ENCODE data around the gene CNOT11.

- TF ChIP-seq CTCF (conservative IDR thresholded peaks at IDR 0.05; ENCODE audit: low read depth, low read length) (no peak), POLR2A (IDR thresholded peaks at IDR 0.05; ENCODE audit: low read depth, low read length) (peak; percentile 78; the same call in 1 of the 2 replicates), RAD21 (IDR thresholded peaks at IDR 0.05; ENCODE audit: low read length) (no peak), SMC3 (IDR thresholded peaks at IDR 0.05; ENCODE audit: low read depth, low read length) (no peak), RCOR1 (IDR thresholded peaks at IDR 0.05; ENCODE audit: insufficient replicate concordance, low read length) (peak; percentile 6)
These were observed at the start of gene CNOT11 for GRCh38 chr2:101252408-101253012.
